Endothelial cell of umbilical vein (primary cell): Measurements from ENCODE around the gene AUH.

ENCODE experiments used
- EZH2 ChIP-seq: IDR thresholded peaks from 2 replicates; pipeline ENCODE4 v1.6.1; 2012; ENCODE audit warnings: borderline replicate concordance, low read depth, mild to moderate bottlenecking, moderate library complexity, low read length, inconsistent platforms; ENCODE audit not compliant: severe bottlenecking
- GATA2 ChIP-seq: IDR thresholded peaks from 2 replicates; pipeline ENCODE4 v1.7.0; 2011; ENCODE audit warnings: low read depth, mild to moderate bottlenecking, moderate library complexity, mixed read lengths, low read length; ENCODE audit not compliant: insufficient read length, insufficient read depth
- MYC ChIP-seq: IDR thresholded peaks from one replicate; pipeline ENCODE4 v1.6.1; 2011; ENCODE audit warnings: mild to moderate bottlenecking, low read depth, low read length
- POLR2A ChIP-seq: IDR thresholded peaks from 2 replicates; pipeline ENCODE4 v1.6.1; 2012; ENCODE audit warnings: low read depth, mild to moderate bottlenecking, control low read depth, low read length
- POLR2AphosphoS5 ChIP-seq: IDR thresholded peaks from 2 replicates; pipeline ENCODE4 v1.6.1; 2012; ENCODE audit warnings: low read depth, mild to moderate bottlenecking, control low read depth, low read length, moderate library complexity; ENCODE audit not compliant: insufficient read depth
- TF ChIP-seq, protein P1 (sequence below), 2 donors: IDR thresholded peaks; 1 replicate in 1 of 2; 2 replicates in 1 of 2; pipeline ENCODE4 v1.5.1; 2011; ENCODE audit warnings: low read length in 2 of 2, mild to moderate bottlenecking in 2 of 2, moderate library complexity in 2 of 2, control low read depth in 1 of 2, inconsistent platforms in 1 of 2, low read depth in 1 of 2; ENCODE audit not compliant: insufficient read depth in 1 of 2; ENCODE audit errors: extremely low read depth in 1 of 2
- TF ChIP-seq, protein P2 (sequence below): IDR thresholded peaks from 2 replicates; pipeline ENCODE4 v1.6.1; 2011; ENCODE audit not compliant: insufficient read depth, insufficient read length

DNA sequence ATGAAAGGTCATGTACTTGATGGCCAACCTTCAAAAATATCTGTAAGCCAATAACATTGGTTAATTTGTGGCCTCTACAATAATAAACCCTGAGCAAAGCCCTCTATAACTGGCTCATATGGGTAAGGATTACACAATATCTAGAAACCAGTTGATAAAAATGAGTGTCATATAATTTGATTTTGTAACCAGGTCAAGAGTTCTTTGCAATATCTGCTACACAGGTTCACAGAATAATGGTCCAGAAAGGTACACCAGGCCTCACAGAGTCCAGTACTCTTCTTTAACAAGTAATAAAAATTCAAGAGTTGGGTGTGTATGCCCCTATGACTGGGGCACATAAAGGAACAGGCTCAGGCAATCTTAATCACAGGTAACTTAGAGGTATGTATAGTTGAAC is 95.3 kb downstream of the AUH start:
- TF ChIP-seq, protein P1, sequence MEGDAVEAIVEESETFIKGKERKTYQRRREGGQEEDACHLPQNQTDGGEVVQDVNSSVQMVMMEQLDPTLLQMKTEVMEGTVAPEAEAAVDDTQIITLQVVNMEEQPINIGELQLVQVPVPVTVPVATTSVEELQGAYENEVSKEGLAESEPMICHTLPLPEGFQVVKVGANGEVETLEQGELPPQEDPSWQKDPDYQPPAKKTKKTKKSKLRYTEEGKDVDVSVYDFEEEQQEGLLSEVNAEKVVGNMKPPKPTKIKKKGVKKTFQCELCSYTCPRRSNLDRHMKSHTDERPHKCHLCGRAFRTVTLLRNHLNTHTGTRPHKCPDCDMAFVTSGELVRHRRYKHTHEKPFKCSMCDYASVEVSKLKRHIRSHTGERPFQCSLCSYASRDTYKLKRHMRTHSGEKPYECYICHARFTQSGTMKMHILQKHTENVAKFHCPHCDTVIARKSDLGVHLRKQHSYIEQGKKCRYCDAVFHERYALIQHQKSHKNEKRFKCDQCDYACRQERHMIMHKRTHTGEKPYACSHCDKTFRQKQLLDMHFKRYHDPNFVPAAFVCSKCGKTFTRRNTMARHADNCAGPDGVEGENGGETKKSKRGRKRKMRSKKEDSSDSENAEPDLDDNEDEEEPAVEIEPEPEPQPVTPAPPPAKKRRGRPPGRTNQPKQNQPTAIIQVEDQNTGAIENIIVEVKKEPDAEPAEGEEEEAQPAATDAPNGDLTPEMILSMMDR (IDR thresholded peaks at IDR 0.05; ENCODE audit: extremely low read depth in 1 of 2, insufficient read depth in 1 of 2, low read depth in 1 of 2, low read length in 2 of 2), result no peak
- no peak for TF ChIP-seq POLR2A
- TF ChIP-seq POLR2AphosphoS5, result no peak
- TF ChIP-seq, protein P2, sequence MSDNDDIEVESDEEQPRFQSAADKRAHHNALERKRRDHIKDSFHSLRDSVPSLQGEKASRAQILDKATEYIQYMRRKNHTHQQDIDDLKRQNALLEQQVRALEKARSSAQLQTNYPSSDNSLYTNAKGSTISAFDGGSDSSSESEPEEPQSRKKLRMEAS, result no peak
- no peak for TF ChIP-seq EZH2
- no peak for TF ChIP-seq MYC
- no peak for TF ChIP-seq GATA2
